Ectodermal cell (in vitro differentiated cells): ENCODE results near the gene PEAR1.

Experiments
- H3K27ac ChIP-seq: 2 replicates; pipeline ENCODE4 v1.7.0; 2013; ENCODE audit warnings: mild to moderate bottlenecking, low read depth, low read length; ENCODE audit not compliant: insufficient read depth, poor library complexity, severe bottlenecking
- H3K27me3 ChIP-seq: 2 replicates; pipeline ENCODE4 v1.7.0; 2013; ENCODE audit warnings: mild to moderate bottlenecking, low read length; ENCODE audit not compliant: insufficient read depth, control insufficient read depth, poor library complexity, severe bottlenecking
- H3K36me3 ChIP-seq: one replicate; pipeline ENCODE4 v1.7.0; 2013; ENCODE audit warnings: low read length; ENCODE audit not compliant: control insufficient read depth, insufficient read depth
- H3K4me1 ChIP-seq: one replicate; pipeline ENCODE4 v1.7.0; 2013; ENCODE audit warnings: low read length; ENCODE audit not compliant: control insufficient read depth, insufficient read depth
- H3K4me3 ChIP-seq: 2 replicates; pipeline ENCODE4 v1.7.0; 2013; ENCODE audit warnings: low read depth, low read length, control low read depth; ENCODE audit not compliant: insufficient read depth
- H3K9me3 ChIP-seq: 2 replicates; pipeline ENCODE4 v1.7.0; 2013; ENCODE audit warnings: mild to moderate bottlenecking, low read length, moderate library complexity; ENCODE audit not compliant: control insufficient read depth
- WGBS, 2 experiments: methylation state at CpG; one replicate each; pipeline ENCODE4 v1.1.7; 2013; ENCODE audit warnings: missing lambda C conversion rate in 2 of 2; 5-methylcytosine and 5-hydroxymethylcytosine counted together

Gene PEAR1

GRCh38 chr1:156899956-156900718, 6.6 kb downstream of the PEAR1 start:
- Histone ChIP-seq H3K4me1 (peaks cover 17% of the 10 kb centered on the region), H3K4me3 (no peak overlapping the region), H3K27ac (no peak overlapping the region), H3K36me3 (no peaks in the 10 kb centered on the region), H3K27me3 (peaks cover under 1% of the 10 kb centered on the region), H3K9me3 (no peaks in the 10 kb centered on the region)
- 75 to 81% methylated on average over 12 of the region's 12 CpGs for WGBS, 2 experiments

GRCh38 chr1:156900896-156901589, 7.5 kb downstream of the PEAR1 start:
- no peak overlapping the region for H3K4me3 ChIP-seq
- H3K4me1 ChIP-seq: peaks cover 13% of the 10 kb centered on the region
- no peaks in the 10 kb centered on the region for H3K27me3 ChIP-seq
- 78 to 85% methylated on average over 6 of the region's 6 CpGs for WGBS, 2 experiments
- H3K36me3 ChIP-seq: no peaks in the 10 kb centered on the region
- H3K27ac ChIP-seq: no peak overlapping the region
- no peaks in the 10 kb centered on the region for H3K9me3 ChIP-seq

- 94 to 95% methylated on average over 4 of the region's 4 CpGs for WGBS, 2 experiments
- no peak overlapping the region for H3K4me3 ChIP-seq
- no peak overlapping the region for H3K27ac ChIP-seq
- no peaks in the 10 kb centered on the region for H3K9me3 ChIP-seq
- H3K27me3 ChIP-seq: no peaks in the 10 kb centered on the region
- H3K4me1 ChIP-seq: peaks cover 10% of the 10 kb centered on the region
- H3K36me3 ChIP-seq: no peaks in the 10 kb centered on the region
Observed at GRCh38 chr1:156901590-156901900, 8.0 kb downstream of the PEAR1 start.

- Histone ChIP-seq H3K9me3 (no peaks in the 10 kb centered on the region), H3K27me3 (no peaks in the 10 kb centered on the region), H3K36me3 (no peaks in the 10 kb centered on the region), H3K27ac (no peak overlapping the region), H3K4me1 (peaks cover 3% of the 10 kb centered on the region), H3K4me3 (no peak overlapping the region)
- 79% methylated on average over 22 of the region's 23 CpGs for WGBS, 2 experiments
Observed at GRCh38 chr1:156901966-156902915, 8.7 kb downstream of the PEAR1 start.

GRCh38 chr1:156903328-156904091, 10.0 kb downstream of the PEAR1 start:
- 90% methylated on average over 15 of the region's 15 CpGs for WGBS, 2 experiments
- H3K9me3 ChIP-seq: no peaks in the 10 kb centered on the region

GRCh38 chr1:156904187-156904959, 10.9 kb downstream of the PEAR1 start:
- no peaks in the 10 kb centered on the region for H3K4me1 ChIP-seq
- H3K4me3 ChIP-seq: no peak overlapping the region
- H3K9me3 ChIP-seq: no peaks in the 10 kb centered on the region
- WGBS, 2 experiments: 89 to 90% methylated on average over 19 of the region's 19 CpGs
- H3K27ac ChIP-seq: no peak overlapping the region
- H3K36me3 ChIP-seq: no peaks in the 10 kb centered on the region
- H3K27me3 ChIP-seq: no peaks in the 10 kb centered on the region

More at GRCh38 chr1:156903328-156904091, 10.0 kb downstream of the PEAR1 start:
- Histone ChIP-seq H3K27ac (no peak overlapping the region), H3K36me3 (no peaks in the 10 kb centered on the region), H3K4me3 (no peak overlapping the region), H3K27me3 (no peaks in the 10 kb centered on the region), H3K4me1 (no peaks in the 10 kb centered on the region)

- H3K9me3 ChIP-seq: no peaks in the 10 kb centered on the region
- H3K27me3 ChIP-seq: no peaks in the 10 kb centered on the region
- H3K4me1 ChIP-seq: no peaks in the 10 kb centered on the region
- no peaks in the 10 kb centered on the region for H3K36me3 ChIP-seq
- H3K27ac ChIP-seq: no peak overlapping the region
- no peak overlapping the region for H3K4me3 ChIP-seq
- WGBS, 2 experiments: 89 to 90% methylated on average over 16 of the region's 16 CpGs
Observed at GRCh38 chr1:156905176-156905575, 11.7 kb downstream of the PEAR1 start.

GRCh38 chr1:156905651-156906050, 12.1 kb downstream of the PEAR1 start:
- Histone ChIP-seq H3K4me3 (no peak overlapping the region), H3K27ac (no peak overlapping the region), H3K4me1 (no peaks in the 10 kb centered on the region), H3K36me3 (no peaks in the 10 kb centered on the region), H3K9me3 (no peaks in the 10 kb centered on the region), H3K27me3 (no peaks in the 10 kb centered on the region)
- 70 to 73% methylated on average over 4 of the region's 4 CpGs for WGBS, 2 experiments

- Histone ChIP-seq H3K4me1 (no peaks in the 10 kb centered on the region), H3K36me3 (no peaks in the 10 kb centered on the region), H3K27me3 (no peaks in the 10 kb centered on the region), H3K9me3 (no peaks in the 10 kb centered on the region), H3K27ac (no peak overlapping the region), H3K4me3 (no peak overlapping the region)
- 95 to 96% methylated on average over 16 of the region's 16 CpGs for WGBS, 2 experiments
Observed at GRCh38 chr1:156906206-156906906, 12.8 kb downstream of the PEAR1 start.
